ENCODE measurements around the gene GHR.

GHR gene

DNA sequence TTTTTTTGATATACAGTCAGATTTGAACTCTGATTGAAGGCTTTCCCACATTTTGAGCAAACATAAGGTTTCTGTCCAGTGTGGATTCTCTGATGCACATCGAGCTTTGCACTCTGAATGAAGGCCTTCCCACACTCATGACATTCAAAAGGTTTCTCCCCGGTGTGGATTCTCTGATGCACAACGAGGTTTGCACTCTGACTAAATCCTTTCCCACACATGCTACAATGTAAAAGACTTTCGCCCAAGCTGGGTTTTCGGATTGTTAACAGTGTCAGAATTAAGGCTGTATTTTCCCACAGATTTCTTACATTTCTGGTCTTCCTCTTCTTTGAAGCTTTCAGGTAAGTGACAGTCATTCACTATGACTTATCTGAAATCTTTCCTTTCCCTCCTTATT, 44.3 kb downstream of the GHR start:
- no peak for DNase-seq

DNA sequence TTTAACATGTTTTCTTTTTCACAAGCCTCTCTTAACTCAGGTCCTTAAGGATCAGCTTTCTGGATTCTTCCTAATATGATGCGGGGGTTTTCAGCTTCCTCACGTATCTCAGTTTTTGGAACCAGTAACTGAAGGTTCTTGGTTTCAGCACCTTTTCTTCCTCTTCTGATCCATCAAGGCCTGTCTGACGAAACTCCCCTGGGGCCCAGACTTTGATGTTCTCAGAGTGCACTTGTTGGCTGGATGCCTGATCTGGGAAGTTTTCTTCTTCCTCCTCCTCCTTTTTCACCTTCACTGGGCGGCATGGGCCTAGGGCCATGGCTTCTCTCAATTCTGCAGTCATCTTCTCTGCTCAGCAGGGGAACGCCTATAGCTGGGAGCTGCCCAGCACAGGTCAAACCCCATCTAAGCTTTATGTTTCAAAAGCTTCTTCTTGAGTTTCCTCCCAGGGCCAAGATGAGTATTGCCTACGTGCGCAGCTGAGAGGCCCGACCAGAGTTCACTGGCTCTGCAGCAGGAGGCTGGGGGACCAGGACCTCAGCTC, 44.8 kb downstream of the GHR start:
- no peak for DNase-seq

DNA sequence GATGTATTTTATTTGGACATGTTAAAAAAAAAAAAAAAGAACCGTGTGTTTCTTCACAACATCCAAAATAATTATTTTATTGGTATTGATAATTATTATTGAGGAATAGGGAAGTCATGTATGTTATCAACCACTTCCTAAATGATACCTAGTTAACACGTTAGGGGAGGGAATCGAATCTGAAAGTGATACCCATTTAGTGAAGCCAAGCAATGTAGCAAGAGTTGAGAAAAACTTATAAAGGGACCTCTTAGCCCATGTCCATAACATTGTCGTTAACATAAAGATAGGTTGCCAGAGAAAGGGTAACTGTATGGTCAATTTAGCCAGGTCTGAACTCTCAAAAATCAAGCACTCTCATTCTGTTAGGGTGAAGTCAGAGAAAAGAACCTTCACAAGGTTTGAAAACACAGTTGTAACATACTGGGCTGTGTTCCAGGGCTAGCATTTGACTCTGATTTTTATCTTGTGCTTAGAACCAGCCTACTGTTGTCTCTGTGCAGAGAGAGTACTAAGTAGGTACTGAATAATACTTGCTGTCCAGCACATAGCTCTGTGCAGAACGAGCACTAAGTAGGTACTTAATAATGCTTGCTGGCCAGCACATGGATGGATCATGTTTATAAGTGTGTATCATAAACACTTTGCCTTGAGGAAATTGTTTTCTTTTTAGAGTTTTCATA, 60.4 kb downstream of the GHR start:
- no peak for DNase-seq

DNA sequence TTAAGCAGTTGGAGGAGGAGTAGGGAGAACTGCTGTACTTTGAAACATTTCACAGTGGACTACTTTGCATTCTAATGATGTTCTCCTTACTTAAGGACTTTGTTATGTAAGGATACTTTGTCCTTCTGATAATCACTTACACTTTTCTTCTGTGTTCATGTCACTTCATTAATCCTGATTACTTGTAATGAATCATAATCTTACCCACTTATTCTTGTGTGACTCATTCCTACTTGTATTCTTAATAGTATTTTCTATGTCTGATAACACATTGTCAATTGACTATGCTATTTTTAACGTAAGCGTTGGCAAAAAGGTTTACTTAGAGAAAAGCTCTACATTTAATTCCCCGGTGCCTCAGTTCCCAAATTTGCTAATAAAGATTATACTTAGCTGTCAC, 63.8 kb downstream of the GHR start:
- no peak for DNase-seq

DNA sequence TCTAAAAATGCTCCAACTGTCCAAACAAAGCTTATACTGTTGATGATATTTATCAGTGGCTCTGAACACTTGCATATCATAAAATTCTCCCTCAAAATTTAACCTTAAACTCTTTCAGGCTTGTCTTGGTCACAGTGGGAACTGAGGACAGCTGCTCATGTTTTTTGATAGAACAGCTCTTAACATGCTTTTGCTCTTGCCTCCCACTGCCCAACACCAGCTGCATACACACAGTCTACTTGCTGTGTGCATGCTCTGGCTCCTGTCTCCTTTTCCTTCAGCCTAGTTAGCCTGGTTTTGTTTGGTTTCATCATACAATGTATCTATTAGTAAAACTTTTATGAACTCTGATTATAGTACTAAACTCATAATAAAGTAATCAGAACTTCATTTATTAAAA, 64.6 kb downstream of the GHR start:
- no peak for DNase-seq

DNA sequence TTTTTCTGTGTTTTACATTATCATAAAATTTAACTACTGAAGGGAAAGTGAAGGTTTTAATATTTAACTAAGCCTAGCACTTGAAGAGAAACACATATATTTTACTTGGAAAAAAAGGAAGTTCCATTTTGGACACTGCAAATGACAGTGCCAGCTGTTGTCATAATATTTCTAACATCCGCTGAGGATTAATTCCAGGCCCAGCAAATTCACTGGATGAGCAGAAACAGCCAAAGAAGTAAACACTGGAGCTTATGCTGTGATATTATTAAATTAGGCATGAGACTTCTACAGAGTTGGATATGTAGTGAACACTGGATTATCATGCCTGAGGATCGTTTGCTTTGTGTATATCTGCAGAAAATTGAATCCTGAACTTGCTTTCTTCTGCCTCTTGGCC, 67.6 kb downstream of the GHR start:
- DNase-seq: no peak

DNA sequence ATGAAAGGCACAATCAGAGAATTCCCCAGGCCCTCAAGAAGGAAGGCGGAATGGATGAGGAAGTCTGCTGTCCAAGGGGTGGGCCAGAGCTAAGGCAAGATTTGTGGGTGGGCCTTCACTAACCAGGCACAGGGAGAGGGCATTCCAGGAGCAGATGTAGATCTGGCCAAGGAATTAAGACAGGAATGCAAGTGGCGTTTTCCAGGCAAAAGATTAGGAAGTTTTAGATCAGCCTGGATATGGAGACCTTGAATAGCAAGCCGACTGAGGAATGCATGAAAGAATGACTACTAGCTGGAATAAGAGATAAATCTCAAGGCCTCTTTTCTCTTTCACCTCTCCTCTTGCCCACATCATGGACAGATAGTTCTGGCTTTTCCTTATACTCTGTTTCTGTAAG, 68.5 kb downstream of the GHR start:
- no peak for DNase-seq

DNA sequence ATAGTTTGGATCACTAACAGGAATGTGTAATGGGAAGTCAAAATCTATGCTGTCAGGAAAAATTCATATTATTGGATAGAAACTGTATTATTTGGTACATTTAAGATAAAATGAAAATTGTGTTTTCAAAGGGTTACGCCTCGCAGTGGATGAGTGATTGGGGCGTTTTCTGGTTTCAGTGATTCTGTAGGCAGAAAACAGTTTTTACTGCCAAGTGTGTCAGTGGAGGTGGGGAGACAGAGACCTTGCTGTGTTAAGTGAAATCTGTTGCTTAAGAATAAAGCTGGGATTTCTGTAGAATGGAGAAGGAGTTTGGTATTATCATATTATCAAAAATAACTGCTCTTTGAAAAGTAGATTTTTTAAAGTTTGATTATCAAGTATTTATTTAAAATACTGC, 69.7 kb downstream of the GHR start:
- no peak for DNase-seq

DNA sequence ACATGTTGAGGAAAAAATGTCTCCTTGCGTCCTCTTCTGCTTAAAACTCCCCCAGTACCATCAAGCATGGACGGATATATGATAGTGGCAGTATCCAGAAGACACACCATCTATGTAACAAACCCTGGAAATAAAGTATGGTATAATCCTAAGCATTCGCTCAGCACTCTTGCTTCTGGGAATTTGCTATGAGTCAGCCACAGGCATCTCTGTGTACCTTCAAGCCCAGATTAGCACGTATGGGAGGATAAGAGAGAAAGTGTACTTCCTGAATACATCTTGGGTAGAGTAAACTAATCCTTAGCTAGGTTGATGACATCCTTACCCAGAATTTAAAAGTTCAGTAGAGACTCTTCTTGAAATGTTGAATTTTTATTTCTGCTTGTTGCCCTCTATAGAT, 71.2 kb downstream of the GHR start:
- DNase-seq: no peak

DNA sequence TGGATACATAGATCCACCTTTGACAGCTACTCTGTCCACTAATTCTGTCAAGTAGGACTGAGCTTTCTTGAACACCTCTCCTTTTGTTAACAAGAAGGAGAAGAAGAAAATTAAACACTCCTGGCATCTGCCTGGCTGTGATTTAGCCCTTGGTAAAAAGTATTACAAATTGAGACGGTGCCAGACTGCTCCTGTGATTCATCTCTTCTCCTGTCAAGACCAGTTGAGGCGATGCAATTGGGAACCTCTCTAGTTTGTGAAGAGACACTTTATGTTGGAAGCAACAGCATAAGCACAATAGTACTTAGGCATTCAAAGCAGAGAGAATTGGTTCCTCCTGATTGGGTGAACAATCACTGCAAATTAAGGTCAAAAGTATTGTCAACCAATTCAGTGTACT, 72.7 kb downstream of the GHR start:
- no peak for DNase-seq

DNA sequence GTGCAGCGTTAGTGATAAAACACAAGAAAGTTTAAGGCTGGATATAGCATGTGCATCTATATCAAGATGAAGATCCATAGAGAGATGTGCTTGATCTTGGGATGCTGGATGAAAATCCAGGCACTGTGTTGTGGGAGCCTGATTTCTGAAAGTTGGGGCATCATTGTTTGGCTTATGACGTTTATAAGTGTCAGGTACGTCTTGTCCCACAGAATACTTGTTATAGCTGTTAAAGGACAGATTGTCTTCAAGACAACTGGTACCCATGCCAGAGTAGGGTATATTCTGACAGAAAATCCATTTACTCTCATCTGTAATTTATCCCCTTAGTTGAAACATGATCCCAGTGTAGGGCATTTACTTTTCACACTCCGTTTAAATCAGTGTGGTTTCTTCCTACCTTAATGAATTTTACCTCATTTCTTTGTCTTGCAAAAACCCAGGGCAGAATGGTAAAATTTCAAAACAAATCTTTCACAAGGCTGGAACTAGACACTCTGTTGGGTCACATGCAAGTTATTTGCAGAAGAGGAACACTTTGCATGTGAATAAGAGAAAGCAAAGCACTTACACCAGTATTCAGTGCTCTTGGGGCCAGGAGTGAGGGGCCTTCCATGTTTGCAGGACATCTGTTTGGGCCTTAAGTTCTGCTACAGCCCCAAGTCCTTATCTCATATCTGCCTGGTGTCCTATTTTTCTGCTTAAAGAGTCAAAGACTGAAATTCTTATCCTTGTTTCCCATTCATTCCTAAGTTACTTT, 73.3 kb downstream of the GHR start:
- no peak for DNase-seq

DNA sequence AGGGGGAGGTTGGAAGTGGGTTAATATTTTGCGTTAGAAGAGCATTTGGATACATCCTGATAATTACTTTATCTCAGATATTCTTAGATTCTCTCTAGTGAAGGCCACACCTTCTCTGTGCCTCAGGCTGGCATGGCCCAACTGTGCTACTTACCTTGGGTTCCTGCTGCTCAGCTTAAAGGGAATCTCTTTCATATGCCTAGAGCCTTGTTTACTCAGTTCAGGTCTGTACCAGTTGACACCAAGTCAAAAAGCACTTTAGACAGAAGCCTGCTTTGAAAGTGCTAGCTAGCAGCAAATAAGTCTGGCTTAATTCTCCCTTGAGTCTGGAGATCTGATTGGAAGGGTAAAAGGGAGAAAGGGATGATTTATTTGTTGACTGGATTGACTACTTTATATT, 74.8 kb downstream of the GHR start:
- no peak for DNase-seq

DNA sequence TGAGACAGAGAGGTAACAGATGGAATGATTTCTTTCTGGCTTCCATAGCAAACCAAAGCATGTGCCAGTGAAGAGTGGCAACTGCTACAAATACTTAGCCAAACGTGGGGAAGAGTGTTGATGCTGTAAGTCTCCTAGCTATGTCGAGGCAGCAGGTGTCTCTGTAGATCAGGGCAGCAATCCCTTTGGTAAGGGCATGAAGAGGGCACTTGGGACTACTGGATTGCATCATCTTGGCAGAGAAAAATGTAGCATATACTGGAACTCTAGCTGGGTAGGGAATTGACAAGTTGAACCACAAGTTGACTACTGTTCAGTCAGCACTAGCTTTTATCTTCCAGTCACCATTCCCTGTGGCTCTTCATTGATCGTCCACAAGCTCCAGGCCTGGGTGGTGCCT, 75.8 kb downstream of the GHR start:
- no peak for DNase-seq

DNA sequence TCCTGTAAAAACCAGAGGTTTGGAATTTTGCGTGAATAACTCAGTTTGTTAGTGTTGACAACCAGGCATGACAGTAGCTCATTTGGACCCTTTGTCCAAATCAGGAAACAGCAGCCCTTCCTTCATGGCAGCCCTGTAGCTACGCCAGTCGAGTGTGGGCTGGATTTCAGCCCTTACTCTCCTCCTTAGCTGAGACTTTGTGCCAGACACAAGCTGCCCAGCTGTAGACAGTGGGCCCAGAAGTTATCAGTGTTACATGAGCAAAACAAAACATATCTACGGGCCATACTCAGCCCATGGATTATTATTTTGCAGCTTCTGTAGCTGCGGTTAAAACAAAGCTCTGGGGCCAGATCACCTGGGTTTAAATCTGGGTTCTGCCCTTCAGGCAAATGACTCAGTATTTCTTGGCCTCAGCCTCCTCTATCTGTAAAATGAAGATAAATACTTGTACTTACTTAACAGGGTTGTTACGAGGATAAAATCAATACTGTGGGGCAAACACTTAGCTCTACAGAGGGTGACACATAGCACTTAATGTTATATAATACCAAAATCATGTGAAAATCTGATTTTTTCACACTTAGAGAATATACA, 76.9 kb downstream of the GHR start:
- DNase-seq: no peak

DNA sequence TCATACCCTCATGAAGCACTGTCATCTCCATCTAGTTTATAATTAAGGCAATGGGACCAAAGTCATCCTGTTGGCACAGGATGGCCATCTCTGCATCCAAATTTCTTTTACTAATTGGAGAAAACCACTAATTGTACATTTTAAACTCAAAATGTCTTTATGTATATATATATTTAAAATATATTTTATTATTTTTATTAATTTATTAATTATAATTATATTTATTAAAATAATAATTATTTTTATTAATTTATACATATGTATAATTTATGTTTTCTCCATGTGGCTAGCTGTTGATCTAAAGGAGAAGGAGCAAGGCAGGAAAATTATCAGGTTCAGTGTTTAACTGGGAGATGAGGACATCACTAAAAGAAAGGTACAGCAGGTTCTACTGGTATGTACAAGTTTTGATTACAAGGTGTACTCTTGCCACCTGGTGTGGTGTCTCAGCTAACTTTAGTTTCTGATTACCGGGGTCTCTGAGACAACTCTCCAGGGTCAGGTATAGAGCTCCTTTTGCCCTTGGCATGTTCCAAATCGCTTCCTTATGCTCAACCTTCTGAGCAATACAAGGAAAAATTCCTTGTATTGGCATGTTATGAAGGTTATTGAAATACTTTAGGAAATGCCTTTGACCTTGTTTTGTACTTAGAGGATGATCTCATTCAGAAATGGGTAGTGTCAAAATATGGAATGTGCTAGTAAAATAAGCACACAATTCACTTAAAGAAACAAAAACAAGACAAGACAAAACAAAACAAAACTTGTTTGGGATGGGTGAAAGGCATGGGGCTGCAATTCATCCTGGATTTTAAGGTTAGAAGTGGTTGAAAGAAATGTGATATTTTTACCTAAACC, 79.6 kb downstream of the GHR start:
- no peak for DNase-seq

DNA sequence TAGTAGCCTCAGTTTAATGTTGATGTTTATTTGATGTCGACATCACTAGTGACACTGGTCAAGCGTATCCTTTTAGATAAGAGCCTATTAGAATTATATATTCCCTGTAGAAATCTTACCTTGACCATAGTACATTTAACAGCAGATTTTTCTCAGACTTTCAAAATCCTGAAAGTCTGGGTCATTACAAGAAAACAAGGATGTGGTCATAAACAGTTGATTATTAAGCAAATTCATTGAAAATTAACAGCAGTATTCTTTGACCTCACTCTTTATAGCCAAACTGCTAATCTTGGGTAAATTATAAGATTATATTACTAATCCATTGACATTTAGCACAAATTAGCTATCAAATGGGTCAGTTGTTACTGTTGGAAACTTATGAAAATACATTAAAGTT, 83.4 kb downstream of the GHR start:
- DNase-seq: no peak

DNA sequence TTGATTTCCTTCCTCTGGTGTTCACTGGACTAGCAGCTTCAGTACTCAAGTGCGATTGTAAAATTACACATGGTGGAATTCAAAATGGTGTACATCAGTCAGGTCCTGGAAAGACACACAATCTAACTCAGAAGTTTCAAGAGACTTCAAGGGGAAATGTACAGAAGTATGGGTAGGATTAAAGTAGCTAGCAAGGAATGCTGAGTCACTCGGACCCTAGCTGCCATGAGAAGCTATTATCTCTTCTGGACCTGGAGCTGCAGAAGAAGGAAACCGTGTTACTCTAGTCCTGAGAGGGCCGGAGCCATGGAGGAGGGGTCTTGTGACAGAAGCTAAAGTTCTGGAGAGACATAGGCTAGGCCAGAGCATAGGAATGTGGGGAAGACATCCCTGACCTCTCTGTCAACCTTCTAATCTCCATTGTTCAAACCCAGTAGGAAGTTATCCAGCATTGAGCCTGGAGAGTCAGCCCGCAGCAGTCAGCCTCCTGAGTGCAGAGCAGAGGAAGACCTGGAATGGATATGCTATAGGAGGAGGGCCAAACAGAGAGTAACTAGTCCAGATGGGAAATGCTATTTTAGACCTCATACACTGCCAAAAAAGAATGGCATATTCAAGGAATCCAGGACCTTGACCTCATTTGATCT, 84.3 kb downstream of the GHR start:
- DNase-seq: no peak

DNA sequence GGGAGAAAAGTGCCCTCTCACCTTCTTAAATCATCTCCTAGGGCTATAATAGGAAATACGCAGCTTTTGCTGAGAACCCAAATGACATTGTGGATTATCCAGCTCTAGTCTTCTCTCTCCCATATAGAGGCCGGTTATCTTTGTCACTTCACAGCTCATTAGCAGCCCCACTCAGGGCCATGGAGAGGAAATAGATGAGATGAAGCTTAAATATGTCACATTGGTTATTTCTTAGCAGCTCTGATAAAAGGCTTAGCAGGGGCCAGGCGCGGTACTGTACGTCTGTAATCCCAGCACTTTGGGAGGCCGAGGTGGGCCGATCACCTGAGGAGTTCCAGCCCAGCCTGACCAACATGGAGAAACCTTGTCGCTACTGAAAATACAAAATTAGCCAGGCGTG, 90.0 kb downstream of the GHR start:
- no peak for DNase-seq

DNA sequence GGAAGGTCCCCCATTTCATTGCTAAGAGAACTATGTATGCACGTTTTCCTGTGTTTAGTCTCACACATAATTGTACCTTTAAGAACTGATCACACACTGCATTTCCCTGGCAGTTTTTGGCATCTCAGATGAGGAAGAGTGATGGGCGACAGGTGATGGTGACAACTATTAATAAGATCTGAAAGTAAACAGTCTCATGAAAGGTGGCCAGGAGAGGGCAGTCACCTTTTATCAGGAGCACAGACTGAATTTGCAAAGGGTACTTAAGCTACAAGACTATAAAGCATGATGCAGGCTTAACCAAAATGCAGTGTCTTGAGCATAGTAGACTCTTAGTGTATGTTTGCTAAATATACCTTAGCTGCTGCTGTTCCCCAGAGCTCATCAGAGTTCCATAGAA, 91.5 kb downstream of the GHR start:
- DNase-seq: peak; percentile 2

DNA sequence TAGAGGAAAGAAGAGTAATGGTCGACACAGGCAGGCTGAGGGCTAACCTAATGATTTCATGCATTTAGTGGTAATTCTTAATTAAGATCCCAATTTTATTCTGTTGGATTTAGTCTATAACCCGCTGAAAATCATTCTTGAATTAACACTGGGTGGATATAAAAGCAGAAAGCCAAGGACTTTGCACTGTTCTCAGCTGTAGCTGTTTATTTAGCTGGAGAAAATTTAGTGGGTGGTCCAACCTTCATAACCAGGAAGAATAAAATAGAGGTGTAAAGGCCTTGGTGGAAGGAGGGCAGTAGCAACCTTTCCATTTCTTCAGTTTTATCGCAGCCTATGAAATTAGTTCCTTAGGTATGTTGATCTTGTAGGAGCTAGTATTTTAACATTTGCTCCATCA, 92.3 kb downstream of the GHR start:
- no peak for DNase-seq

DNA sequence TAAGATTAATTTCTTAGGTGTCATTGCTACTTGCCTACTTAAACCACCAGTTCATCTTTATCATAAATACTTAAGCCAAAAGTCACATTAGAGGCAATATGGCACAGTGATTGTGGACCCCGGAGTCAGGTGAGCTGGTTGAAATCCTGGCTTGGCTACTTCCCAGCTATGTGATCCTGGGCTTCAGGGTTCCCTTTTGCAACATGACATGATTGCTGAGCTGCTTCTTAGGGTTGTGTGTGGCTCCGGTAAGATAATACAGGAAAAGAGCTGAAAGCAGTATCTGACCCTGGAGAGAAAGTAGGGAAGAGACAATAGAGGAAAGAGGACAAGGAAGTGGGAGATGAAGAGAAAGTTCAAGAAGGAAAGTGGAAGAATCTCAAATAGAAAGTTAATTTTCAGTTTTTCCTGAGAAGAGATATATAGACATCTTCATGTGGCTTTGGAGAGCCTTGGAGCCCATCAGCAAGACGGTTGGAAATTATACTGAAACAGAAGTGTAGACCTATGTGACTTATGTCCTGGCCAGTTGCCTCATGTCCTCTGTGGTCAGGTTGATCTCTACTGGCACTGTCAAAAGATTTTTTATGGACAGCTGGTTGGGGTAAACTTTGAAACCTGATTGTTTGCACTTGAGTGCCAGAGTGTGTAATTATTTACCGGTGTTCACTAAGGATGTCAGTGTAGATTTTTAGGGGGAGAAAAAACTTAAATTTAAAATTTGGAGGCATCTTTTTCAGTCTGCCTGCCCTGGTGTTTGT, 93.2 kb downstream of the GHR start:
- no peak for DNase-seq

DNA sequence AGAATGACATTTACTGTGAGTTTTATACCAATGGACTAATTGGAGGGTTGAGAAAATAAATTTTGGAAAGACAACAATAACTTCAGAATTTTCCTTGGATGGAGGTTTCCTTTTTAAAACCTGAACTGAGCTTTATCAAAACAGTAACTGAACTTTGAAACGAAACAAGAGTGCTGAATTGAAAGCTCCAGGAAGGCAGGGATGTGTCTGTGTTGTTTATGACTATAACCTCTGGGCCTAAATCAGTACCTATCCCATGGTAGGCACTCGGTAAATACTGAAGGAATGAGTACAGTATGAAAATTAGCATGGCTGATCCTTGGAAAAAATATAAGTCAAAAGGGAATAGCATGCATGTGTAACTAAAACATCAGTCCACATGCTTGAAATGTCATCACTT, 93.9 kb downstream of the GHR start:
- DNase-seq: no peak
